HG03457 (cell line): ENCODE measurements around the gene CDC45.

ENCODE experiments used
- ATAC-seq: cut with Tn5 transposase; IDR thresholded peaks from one replicate; pipeline ENCODE4 v1.9.1; 2021; ENCODE audit warnings: moderate number of reproducible peaks; ENCODE audit not compliant: unreplicated experiment

Gene CDC45

DNA sequence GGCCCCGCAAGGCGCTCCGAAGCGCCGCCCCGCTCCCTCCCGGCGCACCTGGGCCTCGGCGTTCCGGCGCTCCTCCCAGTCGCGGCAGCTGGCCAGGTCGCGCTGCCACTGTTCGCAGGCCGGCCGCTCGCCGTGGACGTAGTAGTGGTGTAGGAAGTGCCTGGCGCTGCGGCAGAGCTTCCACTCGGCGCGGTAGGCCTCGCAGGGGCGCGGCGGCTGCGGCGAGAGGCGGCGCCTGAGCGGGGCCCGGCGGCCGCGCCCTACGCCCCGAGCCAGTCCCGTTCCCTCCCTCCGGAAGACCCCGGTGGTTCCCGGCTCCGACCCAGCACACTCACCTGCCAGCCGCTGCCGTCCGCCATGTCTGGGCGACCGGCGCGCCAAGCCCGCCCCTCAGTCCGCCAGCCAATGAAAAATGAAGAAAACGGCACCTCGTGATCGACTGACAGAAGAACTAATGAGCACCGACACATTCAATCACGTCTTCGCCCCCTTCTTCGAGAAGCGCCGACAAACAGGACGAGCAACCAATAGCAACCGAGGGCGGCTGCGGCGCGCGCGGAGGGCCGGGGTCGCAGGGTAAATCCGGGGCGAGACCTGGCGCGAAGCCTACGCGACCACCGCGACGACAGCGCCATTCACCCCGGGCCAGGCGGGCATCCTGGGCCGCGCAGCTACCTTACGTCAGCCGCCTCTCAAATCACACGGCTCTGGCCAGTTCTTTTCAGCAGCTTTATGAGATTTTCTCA, 32.2 kb upstream of the CDC45 start, which contains the start of gene C22orf39:
C22orf39 (minus strand) TSS at position 382 of the 746 bp plus-strand sequence; CDS start at position 359, 23 bp downstream.
- ATAC-seq, result peak; percentile 56

DNA sequence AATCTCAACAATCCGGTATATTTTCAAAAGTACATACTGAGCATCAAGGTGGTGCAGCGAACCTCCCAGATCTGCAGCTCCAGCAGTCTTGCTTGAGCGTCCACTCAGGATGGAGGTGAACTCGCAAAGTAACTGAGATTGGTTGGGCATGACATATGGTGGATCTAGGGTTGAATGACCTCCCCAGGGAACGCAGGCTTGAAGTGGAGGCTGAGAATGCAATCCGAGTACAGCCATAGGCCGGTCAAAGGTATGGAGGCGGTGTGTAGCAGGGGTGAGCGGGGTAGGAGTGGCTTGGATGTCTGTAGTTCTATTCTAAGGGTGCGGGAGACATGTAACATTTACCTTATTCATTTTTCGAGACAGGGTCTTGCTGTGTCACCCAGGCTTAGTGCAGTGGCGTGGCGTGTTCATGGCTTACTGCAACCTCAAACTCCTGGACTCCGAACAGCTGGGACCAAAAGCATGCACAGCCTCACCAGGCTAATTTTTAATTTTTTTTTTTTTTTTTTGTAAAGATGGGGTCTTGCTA, 31.6 kb upstream of the CDC45 start:
- ATAC-seq, result peak; percentile 25

DNA sequence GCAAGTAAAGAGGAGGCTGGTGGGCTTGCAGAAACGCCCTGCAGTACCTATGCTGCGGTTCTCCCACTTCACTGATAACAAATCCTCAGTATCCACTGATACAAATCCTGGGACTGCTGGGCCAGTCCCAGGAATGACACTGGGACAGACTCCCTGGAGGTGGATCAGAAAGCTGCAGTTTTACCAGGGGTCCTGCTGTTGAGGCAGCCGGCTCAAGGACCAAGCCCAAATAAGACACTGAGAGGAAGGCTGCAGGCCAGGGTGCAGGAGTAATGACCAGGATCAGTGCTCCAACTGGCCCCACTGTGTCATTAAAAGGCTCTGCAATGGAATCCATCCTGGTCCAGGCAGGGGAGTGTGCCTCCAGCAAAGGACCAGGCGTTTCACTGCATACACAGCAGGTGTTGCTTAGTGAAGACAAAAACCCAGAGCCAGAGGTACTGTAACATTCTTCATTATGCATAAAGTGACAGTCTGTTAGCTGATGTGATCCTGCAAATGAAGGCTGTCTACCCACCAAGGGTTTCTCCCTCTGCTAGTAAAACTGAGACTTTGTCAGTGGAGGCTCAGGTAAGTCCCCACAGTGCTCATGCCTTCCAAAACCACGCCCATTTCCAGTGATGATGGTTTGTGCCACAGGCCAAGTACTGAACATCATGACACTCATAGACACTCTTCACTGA, 30.8 kb upstream of the CDC45 start:
- ATAC-seq, result no peak

DNA sequence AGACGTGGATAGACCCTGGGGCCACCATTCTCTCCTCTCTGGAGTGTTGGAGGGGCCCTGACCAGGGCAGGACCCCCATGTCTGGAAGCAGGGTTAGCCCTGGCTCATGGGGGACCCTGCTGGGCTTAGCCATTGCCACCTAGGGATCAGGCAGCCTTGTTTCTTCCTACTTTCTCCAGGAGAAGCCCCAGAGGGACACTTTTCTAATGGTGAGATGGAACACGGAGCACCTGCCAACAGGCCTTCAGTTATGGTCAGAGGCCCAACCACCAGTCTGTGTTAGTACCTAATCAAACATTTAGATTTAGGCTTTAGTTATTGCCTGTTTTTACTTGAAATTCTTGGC, 30.3 kb upstream of the CDC45 start:
- ATAC-seq, result no peak

DNA sequence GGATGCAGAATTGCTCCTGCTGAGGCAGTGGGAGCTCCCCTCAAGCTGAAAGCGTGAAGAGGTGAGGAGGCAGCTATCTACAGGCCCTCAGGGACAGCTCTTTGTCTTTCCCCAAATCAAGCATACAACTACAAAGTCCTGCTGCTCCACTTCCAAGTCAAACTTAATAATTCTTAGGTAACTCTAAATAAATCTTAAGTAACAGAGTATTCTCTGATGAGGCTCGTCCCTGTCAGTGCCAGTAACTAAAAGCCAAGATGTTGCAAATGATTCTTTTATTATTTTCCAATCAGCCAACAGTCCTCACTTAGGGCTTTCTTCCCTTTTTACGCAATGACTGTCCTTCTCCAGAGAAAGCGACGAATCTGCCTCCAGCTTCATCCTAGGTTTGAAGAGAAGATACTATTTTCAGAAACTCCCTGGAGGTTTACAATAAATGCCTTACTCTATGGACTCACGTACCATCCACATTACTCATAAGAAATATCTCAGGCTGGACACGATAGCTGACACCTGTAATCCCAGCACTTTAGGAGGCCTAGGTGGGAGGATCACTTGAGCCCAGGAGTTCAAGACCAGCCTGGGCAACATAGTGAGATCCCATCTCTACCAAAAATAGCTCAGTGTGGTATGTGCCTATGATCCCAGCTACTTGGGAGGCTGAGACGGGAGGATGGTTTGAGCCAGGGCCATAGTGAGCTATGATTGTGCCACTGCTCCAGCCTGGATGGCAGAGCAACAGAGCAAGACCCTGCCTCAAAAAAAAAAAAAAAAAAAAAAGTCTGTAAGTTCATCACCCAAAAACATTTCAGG, 29.2 kb upstream of the CDC45 start:
- ATAC-seq, result no peak

DNA sequence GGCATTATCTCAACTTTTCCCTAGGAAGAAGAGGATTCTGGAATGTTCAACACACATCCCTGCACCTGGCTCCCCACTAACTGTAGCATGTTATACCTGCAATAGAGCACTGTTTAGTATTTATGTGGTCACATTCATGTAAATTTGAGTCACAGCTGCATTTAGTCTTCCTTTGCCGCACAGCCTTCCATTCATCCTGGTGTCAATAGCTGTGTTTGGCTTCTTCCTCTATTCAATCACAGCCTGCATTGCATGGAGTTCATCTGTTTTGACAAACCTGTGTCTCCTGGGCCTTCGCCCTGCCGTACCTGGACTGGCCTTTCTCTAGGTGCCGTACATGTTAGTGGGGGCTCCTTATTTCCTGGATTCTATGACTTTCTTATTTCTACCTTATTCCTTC, 28.1 kb upstream of the CDC45 start:
- ATAC-seq, result no peak

DNA sequence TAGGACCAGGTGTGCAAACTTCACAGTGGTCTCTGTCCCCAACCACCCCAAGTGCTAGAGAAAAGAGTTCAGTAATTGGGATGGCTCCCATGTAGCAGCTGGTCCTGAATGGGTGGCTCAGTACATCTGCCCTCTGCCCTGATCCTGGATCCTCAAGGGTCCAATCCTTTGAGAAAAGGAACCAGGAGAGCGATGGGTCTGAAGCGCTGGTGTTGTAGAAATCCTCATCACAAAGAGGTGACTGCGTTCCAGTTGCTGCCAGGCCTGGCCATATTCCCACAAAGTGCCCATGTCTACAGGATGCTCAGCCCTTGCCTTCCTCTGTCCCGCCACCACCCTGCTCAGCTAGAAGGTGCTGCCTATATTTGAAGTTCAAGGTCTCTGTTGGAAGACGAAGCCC, 26.0 kb upstream of the CDC45 start:
- ATAC-seq, result no peak

DNA sequence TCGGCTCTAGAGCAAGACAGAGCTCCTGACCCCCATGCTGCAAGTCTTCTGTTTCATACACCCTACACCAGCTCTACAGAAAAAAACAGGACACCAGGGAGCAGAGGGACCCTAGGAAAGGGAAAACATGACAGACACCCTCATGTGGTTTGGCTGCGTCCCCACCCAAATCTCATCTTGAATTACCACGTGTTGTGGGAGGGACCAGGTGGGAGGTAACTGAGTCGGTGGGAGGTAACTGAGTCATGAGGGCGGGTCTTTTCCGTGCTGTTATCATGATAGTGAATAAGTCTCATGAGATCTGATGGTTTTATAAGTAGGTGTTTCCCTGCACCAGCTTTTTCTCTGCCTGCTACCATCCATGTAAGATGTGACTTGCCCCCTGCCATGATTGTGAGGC, 25.6 kb upstream of the CDC45 start:
- no peak for ATAC-seq

DNA sequence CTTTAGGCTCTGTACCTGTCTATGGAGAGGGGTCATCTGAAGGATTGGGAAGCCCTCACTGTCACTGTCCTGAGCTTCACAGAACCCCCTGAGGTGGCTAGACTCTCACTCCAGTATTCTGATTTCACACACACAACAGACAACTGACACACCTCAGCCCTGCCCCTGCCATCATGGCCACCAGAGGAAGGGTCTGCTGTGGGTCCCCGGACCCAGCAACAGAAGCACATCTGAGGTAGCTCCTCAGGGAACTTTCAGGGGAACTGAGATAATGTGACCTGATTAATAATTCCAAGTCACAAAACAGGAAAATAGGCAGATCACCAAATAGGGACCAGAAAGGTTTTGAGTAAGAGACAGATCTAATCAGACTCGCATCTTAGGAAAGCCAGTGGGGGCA, 24.7 kb upstream of the CDC45 start:
- ATAC-seq, result no peak

DNA sequence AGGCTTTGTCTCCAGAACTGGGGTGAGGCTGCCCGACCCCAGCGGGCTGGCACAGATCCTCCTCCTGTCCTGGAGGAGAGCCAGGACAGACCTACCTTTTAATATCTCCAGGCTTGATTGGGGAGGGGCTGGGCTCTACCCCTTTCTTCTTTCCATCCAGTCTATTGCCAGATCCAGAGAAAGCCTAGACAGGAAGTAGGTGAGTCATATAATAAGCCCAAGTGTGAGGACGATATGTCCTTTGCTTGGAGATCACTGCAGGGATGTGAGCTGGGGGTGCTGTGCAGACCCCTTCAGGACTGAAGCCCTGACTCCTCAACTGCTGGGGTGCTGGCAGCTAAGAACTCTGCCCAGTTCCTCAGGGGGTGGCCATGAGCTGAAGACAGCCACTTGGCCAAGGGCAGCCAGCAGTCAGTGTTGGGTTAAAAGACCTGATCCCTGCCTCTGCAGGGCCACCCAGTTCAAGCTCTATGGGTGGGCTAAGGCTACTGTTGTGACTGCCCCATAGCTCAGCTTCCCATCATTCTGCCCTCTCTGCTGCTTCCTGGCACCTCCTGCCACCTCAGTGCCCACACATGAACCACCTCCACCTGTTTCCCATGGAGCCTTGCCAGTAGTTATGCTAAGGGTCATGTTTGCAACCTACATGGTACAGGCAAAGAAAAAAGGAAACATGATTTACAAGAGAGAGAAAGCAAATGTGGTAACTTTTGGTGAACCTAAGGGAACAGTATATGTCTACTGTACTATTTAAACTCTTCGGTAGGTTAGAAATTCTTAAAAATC, 23.9 kb upstream of the CDC45 start:
- no peak for ATAC-seq

DNA sequence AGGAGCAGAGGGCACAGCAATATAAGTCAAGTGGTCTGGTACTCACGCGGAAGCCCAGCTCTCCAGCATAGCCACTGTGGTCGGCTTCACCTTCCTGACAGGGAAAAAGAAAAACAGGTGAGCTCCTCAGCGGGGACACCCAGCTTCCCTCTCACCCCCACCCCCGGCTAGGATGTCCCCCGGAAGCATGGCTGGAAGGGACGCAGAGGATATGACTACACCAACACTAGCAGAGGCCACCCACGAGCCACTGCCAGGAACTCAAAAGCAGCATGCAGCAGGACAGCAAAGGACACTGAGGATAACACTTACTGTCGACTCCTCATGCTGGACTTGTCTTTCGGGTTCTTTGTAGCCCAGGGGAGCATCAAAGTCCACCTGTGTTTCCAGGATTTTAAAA, 23.2 kb upstream of the CDC45 start:
- ATAC-seq, result no peak

DNA sequence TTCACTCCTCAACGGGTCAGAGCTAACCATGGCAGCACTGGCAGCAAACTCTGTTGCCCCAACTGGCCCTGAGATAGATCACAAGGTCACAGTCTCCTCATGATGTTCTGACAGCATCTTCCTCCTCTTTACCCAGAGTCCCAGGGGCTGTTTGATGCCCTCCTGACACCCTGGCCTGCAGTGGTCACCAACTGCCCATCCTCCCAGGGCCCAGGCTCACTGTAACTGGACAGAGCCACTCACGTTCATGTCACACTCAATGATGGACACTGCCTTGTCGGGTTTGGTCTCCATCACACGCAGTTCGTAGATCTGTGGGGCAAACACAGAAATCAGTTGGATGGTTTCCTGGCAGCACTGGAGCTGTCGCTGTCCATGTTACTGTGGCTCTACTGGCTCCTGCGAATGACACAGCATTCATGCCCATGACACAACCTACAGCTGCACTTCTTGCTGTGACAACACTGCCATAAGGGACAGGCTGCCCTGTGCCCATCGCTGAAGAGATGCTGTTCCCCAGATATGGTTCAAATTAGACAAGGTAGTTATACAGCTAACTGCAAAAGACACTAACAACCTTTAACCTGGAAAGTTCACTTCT, 21.8 kb upstream of the CDC45 start:
- no peak for ATAC-seq

DNA sequence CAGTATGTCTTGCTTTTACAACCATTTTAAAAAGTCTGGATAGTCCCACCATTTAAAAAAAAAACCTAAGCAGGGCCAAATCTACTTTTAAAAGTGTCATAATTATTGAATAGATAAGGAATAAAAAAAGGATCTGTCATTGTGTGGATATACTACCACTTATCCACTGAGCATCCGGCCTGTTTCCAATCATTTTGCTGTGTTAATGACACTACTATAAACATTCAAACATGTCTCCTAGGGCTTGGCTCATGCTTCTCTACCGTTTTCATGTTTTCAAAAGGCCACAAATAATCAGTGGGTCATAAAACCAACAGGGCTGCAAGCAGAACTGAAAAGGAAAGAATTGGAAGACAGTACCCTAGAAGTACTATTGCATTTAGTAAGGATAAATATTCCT, 19.7 kb upstream of the CDC45 start:
- ATAC-seq, result no peak

DNA sequence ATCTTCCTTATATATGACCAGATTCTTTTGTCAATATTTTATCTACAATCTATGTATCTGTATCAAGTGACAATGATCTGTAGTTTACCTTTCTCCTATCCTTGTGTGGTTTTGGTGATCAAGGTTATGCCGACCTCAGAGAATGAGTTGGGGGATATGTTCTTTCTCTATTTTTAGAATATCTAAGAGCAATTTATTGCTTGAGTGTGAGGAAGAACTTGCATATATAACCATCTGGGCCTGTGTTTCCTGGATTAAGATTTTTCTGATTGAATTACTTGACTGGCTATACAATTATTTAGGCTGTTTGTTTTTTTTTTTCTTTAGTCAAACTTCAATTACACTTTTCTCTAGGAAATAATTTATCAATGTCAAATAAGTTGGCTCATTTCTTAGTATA, 18.2 kb upstream of the CDC45 start:
- no peak for ATAC-seq

DNA sequence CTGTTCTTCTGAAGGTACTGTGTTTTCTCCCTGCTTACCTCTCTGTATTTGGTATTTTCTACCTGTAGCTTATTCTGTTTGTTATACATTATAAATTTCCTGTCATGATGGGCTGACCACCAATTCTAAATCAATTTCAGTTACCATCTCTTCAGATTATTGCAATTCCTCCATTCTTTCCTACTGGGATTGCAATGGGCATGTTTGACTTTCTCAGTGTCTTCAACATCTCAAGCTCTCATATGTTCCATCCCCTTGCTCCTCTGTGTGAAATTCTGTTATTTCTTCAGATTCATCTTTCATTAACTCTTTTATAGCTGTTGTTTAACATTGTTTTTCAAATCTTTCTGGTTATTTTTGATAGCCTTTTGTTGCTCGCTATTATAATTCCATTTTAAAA, 16.7 kb upstream of the CDC45 start:
- no peak for ATAC-seq

DNA sequence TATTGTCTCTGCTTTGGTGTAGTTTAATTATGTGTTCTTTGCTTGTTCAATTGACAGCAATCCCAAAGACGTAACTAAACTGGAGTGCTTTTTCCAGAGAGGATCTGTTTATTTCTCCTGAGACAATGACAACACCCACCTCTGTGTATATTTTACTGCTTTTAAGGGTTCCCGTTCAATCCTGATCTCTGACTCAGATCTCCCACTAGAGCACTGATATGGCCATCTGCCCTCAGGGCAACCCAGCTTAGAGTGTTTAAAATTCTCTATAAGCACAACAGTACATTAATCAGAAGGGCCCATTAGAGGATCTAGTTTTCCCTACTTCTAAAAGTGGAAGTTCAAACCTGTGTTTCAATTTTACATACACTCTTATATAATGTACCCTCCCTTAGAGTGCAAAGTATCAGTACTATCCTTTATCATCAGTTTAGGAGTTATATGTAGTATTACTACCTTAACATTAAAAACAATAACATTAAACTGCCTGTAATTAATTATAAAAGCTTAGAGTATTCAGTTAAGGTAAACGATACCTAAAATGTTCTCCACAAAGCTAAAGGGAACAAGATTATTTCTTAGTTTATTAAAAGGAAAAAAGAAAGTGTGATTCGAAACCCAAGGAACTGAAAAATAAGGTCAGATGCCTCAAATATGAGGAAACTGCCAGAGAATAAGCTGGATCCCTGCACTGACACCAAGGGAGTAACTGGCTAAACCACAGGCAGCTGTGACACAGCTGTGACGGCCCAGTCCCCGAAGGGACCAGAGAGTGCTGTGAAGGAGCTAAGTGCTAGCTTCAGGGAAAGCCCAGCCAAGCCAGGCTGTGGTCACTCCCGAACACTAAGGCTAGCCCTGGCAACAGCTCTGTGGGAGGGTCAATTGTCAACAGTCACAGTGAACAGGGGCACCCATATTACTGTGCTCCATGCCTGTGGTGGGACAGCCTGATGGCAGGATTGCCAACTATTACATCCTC, 15.9 kb upstream of the CDC45 start:
- ATAC-seq, result no peak

DNA sequence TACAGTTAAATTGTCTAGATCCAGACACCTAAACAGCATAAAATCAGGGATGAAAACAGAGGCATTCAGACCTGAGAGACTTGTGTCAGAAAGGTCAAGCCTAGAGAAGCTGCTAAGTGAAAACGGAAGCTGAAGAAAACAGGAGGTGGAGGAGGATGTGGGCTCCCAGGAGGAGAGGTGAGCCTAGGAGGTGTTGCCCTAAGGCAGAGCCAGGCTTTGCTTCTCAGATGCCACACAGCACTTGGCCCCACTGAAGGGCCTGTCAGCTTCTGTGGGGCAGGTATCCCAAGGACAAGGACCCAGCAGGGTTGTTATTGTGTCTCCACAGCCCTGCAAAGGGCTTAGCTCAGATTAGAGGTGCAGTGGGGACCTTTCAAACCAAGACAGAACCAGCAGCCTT, 15.2 kb upstream of the CDC45 start:
- no peak for ATAC-seq

DNA sequence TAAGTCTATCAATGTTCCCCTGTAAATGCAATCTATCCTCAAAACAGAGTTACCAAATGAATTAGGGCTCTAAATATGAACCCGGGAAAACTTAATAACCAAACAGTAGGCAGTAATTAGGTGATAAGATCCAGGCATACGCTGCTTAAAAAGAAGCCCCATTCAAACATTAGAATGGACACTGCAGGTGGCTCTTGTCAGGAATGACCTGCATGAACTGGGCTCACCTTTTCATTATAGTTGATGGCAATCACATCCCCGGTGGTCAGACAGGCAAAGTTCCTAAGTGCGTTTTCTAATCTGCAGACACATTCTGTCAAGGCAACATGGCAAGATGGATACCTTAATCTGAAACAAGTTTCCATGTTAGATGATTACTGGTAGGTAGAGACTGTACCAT, 14.7 kb upstream of the CDC45 start:
- ATAC-seq, result no peak

DNA sequence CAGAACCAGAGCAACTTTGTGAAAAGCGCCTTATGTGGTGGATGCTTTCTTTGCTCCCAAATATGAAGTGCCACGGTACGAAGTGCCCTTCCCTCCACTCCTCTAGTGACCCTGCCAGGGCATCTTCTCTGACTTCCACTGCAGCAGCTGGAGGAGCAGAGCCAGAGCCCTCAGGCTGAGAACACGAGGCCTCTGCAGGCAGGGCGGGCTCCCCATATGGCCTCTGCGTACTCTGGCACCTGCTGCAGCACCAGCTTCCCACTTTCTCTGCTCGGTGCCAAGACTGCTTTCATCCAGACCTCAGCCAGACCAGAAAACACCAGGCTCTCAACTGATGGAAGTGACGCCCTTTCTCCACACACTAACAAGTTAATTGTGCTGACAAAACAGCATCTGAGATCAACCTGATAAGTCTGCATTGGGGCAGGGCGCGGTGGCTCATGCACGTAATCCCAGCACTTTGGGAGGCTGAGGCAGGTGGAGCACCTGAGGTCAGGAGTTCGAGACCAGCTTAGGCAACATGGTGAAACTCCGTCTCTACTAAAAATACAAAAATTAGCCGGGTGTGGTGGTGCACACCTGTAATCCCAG, 13.5 kb upstream of the CDC45 start:
- no peak for ATAC-seq
